ENCODE results near the gene RAC2. TPM values are rescaled to one million over a fixed set of nuclear protein-coding genes. Genes with fewer than 3 reads are reported as not detected.

RAC2 gene
- total and polyA plus RNA-seq, 2 of the 8 experiments (the other 6 are each of a cell fraction or from before 2014, with no cell fraction given): 2.3 to 4.3 TPM

DNA sequence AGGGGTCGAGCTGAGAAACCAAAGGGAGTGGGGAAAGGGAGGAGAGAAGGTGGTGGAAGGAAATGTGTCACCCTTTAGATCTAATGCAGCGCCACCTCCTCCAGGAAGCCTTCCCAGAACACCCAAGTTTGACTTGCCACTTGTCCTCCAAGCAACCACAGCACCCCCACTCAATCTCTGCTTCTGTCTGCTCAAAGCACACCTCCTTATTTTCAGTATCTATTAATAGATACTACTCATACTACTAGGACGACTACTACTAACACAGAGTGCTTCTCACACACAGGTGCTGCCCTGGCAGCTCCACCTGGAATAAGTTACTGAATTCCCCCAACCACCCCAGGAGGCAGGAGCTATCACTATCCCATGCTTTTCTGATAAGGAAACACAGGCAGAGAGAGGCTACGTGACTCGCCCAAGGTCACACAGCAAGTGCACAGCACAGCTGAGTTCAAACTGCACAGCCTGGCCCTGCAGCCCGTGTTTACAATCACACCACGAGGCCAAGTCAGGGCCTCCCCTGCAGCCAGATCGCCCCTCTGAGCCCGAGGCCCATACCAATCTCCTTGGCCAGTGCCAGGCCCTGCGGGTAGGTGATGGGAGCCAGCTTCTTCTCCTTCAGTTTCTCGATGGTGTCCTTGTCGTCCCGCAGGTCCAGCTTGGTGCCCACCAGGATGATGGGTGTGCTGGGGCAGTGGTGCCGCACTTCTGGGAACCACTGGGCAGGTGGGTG, 13.2 kb downstream of the RAC2 start:
- no peak overlapping the region for H3K4me2 ChIP-seq (ENCODE audit: insufficient read depth in 1 of 2, low read depth in 2 of 2, low read length in 2 of 2)
- CTCF ChIA-PET (ENCODE audit: partially characterized antibody): interaction anchor here (1.0 to 1.9 kb wide), 4 partner anchors 12 to 30 kb away, joined by 3 to 5 read pairs (median 4); no protein-coding TSS in a partner anchor
- peaks cover 2% of the 10 kb centered on the region; the same call in 1 of the 2 replicates for H3K23me2 ChIP-seq (ENCODE audit: low read depth, low read length)
- H3K9ac ChIP-seq (replicated peaks in 1 of 4; ENCODE audit: extremely low read depth in 1 of 4, low read depth in 3 of 4, low read length in 3 of 4): no peak overlapping the region
- no peak overlapping the region for H4K91ac ChIP-seq (replicated peaks; ENCODE audit: insufficient read length, low read length)
- H3K79me1 ChIP-seq (ENCODE audit: low read depth, low read length): no peaks in the 10 kb centered on the region
- no peaks in the 10 kb centered on the region for H3K79me2 ChIP-seq (ENCODE audit: control insufficient read depth in 1 of 2, insufficient read depth in 2 of 2, low read length in 2 of 2)
- H3K36me3 ChIP-seq (ENCODE audit: control insufficient read depth in 2 of 4, insufficient read depth in 4 of 4, low read length in 3 of 4): no peaks in the 10 kb centered on the region
- H2BK120ac ChIP-seq (replicated peaks; ENCODE audit: low read depth, low read length): no peak overlapping the region
- H3K27me3 ChIP-seq (replicated peaks in 1 of 4; ENCODE audit: control insufficient read depth in 3 of 4, extremely low read depth in 1 of 4, insufficient read depth in 3 of 4, low read length in 3 of 4): no peaks in the 10 kb centered on the region
- no peak overlapping the region for H2BK12ac ChIP-seq (ENCODE audit: low read depth, low read length)
- H4K8ac ChIP-seq (ENCODE audit: extremely low read depth, insufficient read depth, low read length): no peak overlapping the region; the same call in 1 of the 2 replicates
- no peak overlapping the region for H2BK5ac ChIP-seq (ENCODE audit: low read depth, low read length)
- H3K23ac ChIP-seq (ENCODE audit: insufficient read length): no peak overlapping the region
- H3K14ac ChIP-seq (ENCODE audit: insufficient read length): no peak overlapping the region
- no peaks in the 10 kb centered on the region for H3K9me3 ChIP-seq (ENCODE audit: insufficient read depth in 2 of 2, low read depth in 1 of 2, low read length in 1 of 2)
- H4K5ac ChIP-seq (ENCODE audit: insufficient read length, low read depth, low read length): no peak overlapping the region
- H3K18ac ChIP-seq (ENCODE audit: extremely low read depth, low read length): no peak overlapping the region
- H4K20me1 ChIP-seq (replicated peaks in 1 of 2; ENCODE audit: control insufficient read depth in 1 of 2, insufficient read depth in 2 of 2, low read length in 2 of 2): no peaks in the 10 kb centered on the region
- no peak overlapping the region for H2AK5ac ChIP-seq (ENCODE audit: low read depth, low read length)
- WGBS, 2 experiments (ENCODE audit: extremely low coverage in 1 of 2, insufficient coverage in 1 of 2, insufficient read length in 1 of 2, insufficient replicate concordance in 2 of 2, low coverage in 1 of 2, low lambda C conversion rate in 2 of 2, missing lambda C conversion rate in 1 of 2): 87% methylated on average over 14 of the region's 14 CpGs; no CpG with 5 or more reads in 1 of the 2 experiments
- 0 out of 7 replicates have a peak, but pooled peaks cover 0 to 3% (median 0%) of the 10 kb centered on the region in 4 experiments for H3K4me1 ChIP-seq (replicated peaks in 1 of 4; ENCODE audit: control insufficient read depth in 3 of 4, insufficient read depth in 4 of 4, low read length in 3 of 4)
- H2BK20ac ChIP-seq (ENCODE audit: low read length): no peak overlapping the region
- no peak overlapping the region for H3K4ac ChIP-seq (replicated peaks; ENCODE audit: insufficient read length, low read depth, low read length)
- DNase-seq (ENCODE audit: low read depth in 1 of 2, low spot score in 2 of 2) (no peak), FAIRE-seq (no peak)
- H3K4me3 ChIP-seq (ENCODE audit: extremely low read depth in 1 of 4, insufficient read depth in 2 of 4, low read depth in 3 of 4, low read length in 4 of 4): no peak overlapping the region
- no peak overlapping the region for H2BK15ac ChIP-seq (ENCODE audit: low read length)
- H2AFZ ChIP-seq (ENCODE audit: low read length): no peak overlapping the region
- no peak overlapping the region for H3K27ac ChIP-seq (ENCODE audit: low read depth, low read length)
- POLR2A ChIA-PET (ENCODE audit: partially characterized antibody): no interaction called here
- H3K56ac ChIP-seq (replicated peaks; ENCODE audit: insufficient read length, low read depth, low read length): no peak overlapping the region
- TF ChIP-seq BRCA1 (IDR thresholded peaks at IDR 0.05; ENCODE audit: low read depth, low read length): no peak
- TF ChIP-seq BCL11A (IDR thresholded peaks at IDR 0.05; ENCODE audit: low read depth in 2 of 2, low read length in 2 of 2): no peak
- no peak for TF ChIP-seq SP4 (IDR thresholded peaks at IDR 0.05; ENCODE audit: low read length)
- no peak for TF ChIP-seq KDM1A (IDR thresholded peaks at IDR 0.05; ENCODE audit: borderline replicate concordance, low read length)
- no peak for TF ChIP-seq CREB1 (IDR thresholded peaks at IDR 0.05)
- no peak for TF ChIP-seq SP2 (IDR thresholded peaks at IDR 0.05; ENCODE audit: low read length)
- no peak for TF ChIP-seq TAF1 (IDR thresholded peaks at IDR 0.05; ENCODE audit: low read depth, low read length)
- TF ChIP-seq, protein P1, sequence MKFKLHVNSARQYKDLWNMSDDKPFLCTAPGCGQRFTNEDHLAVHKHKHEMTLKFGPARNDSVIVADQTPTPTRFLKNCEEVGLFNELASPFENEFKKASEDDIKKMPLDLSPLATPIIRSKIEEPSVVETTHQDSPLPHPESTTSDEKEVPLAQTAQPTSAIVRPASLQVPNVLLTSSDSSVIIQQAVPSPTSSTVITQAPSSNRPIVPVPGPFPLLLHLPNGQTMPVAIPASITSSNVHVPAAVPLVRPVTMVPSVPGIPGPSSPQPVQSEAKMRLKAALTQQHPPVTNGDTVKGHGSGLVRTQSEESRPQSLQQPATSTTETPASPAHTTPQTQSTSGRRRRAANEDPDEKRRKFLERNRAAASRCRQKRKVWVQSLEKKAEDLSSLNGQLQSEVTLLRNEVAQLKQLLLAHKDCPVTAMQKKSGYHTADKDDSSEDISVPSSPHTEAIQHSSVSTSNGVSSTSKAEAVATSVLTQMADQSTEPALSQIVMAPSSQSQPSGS (IDR thresholded peaks at IDR 0.05; ENCODE audit: low read length): no peak
- TF ChIP-seq NRF1 (IDR thresholded peaks at IDR 0.05; ENCODE audit: low read depth, low read length): no peak
- TF ChIP-seq GTF2F1 (IDR thresholded peaks at IDR 0.05; ENCODE audit: borderline replicate concordance, low read depth, low read length): no peak
- TF ChIP-seq POLR2AphosphoS5 (IDR thresholded peaks at IDR 0.05; ENCODE audit: low read depth, low read length): no peak
- TF ChIP-seq CTBP2 (IDR thresholded peaks at IDR 0.05; ENCODE audit: borderline replicate concordance, insufficient read depth, insufficient read length, low read length): no peak
